Head of caudate nucleus (tissue), 42 donors: Measurements from ENCODE around the gene MEIKIN.
"Not testable (repeated sequence)": the region's sequence is repeated elsewhere in the genome, so short reads cannot be mapped to it uniquely, and the experiment has no call there.

ENCODE experiments used
- DNase-seq, 42 donors: peaks; one replicate each; pipeline versions ENCODE4 v3.0.0 to v3.0.0-alpha.2; 2020 to 2021; ENCODE audit warnings: mixed read lengths in 7 of 42
- intact Hi-C: fragments of 100-400 bp; cut with DNase I; formaldehyde crosslinking; loops from one replicate; pipeline ENCODE4 v1.15.0; 2022

Gene MEIKIN

GRCh38 chr5:131932235-131932634, 13.2 kb downstream of the MEIKIN start:
- DNase-seq, result no peak
- intact Hi-C loops, result no loop called here

GRCh38 chr5:131928957-131929356, 16.5 kb downstream of the MEIKIN start:
- no peak for DNase-seq
- intact Hi-C loops, result no loop called here

- no peak for DNase-seq
- intact Hi-C loops, result no loop called here
Measured at GRCh38 chr5:131926168-131926567, 19.3 kb downstream of the MEIKIN start.

- intact Hi-C loops, result no loop called here
- DNase-seq, result no peak
Measured at GRCh38 chr5:131916481-131916880, 29.0 kb downstream of the MEIKIN start.

- intact Hi-C loops, result no loop called here
Measured at GRCh38 chr5:131914472-131914871, 31.0 kb downstream of the MEIKIN start.

GRCh38 chr5:131913603-131914002, 31.9 kb downstream of the MEIKIN start:
- intact Hi-C loops, result no loop called here
- DNase-seq, result no peak

More at GRCh38 chr5:131914472-131914871, 31.0 kb downstream of the MEIKIN start:
- DNase-seq, result no peak

GRCh38 chr5:131906668-131907067, 38.8 kb downstream of the MEIKIN start:
- intact Hi-C loops, result no loop called here
- DNase-seq, result no peak

- DNase-seq, intact Hi-C loops: not testable (repeated sequence)
Measured at GRCh38 chr5:131902266-131902665, 43.2 kb downstream of the MEIKIN start.

GRCh38 chr5:131899686-131900085, 45.8 kb downstream of the MEIKIN start:
- DNase-seq, result no peak
- intact Hi-C loops, result no loop called here

GRCh38 chr5:131883984-131884383, 61.5 kb downstream of the MEIKIN start:
- intact Hi-C loops, result no loop called here
- peak in 1 of 42 donors; percentile 8 for DNase-seq

- DNase-seq, result no peak
- intact Hi-C loops, result no loop called here
Measured at GRCh38 chr5:131879705-131880104, 65.8 kb downstream of the MEIKIN start.

GRCh38 chr5:131877873-131878272, 67.6 kb downstream of the MEIKIN start:
- no peak for DNase-seq
- intact Hi-C loops, result no loop called here

GRCh38 chr5:131871251-131871650, 74.2 kb downstream of the MEIKIN start:
- intact Hi-C loops, DNase-seq: not testable (repeated sequence)

- intact Hi-C loops, result no loop called here
- DNase-seq, result no peak
Measured at GRCh38 chr5:131867524-131867923, 77.9 kb downstream of the MEIKIN start.

GRCh38 chr5:131863700-131864099, 81.8 kb downstream of the MEIKIN start:
- DNase-seq, result no peak

GRCh38 chr5:131857388-131857787, 88.1 kb downstream of the MEIKIN start:
- peak in 1 of 42 donors; percentile 8 for DNase-seq
- intact Hi-C loops, result no loop called here

More at GRCh38 chr5:131863700-131864099, 81.8 kb downstream of the MEIKIN start:
- intact Hi-C loops, result no loop called here

GRCh38 chr5:131855452-131855851, 90.0 kb downstream of the MEIKIN start:
- DNase-seq, result no peak
- intact Hi-C loops, result no loop called here

GRCh38 chr5:131854134-131854533, 91.3 kb downstream of the MEIKIN start:
- DNase-seq, result no peak
- intact Hi-C loops, result no loop called here

GRCh38 chr5:131848662-131849061, 96.8 kb downstream of the MEIKIN start:
- intact Hi-C loops, result no loop called here
- no peak for DNase-seq

- intact Hi-C loops, result no loop called here
Measured at GRCh38 chr5:131846536-131846935, 98.9 kb downstream of the MEIKIN start.

GRCh38 chr5:131845828-131846227, 99.6 kb downstream of the MEIKIN start:
- no peak for DNase-seq
- intact Hi-C loops, result no loop called here

More at GRCh38 chr5:131846536-131846935, 98.9 kb downstream of the MEIKIN start:
- no peak for DNase-seq

- DNase-seq, intact Hi-C loops: not testable (repeated sequence)
Measured at GRCh38 chr5:131842971-131843370, 102.5 kb downstream of the MEIKIN start.
